Sigmoid colon (tissue), 7 donors: ENCODE measurements around the gene COASY. TPM values are rescaled to one million over a fixed set of nuclear protein-coding genes. Genes with fewer than 3 reads are reported as not detected.
"Not testable (repeated sequence)": the region's sequence is repeated elsewhere in the genome, so short reads cannot be mapped to it uniquely, and the experiment has no call there.

Experiments
- DNase-seq: peaks from one replicate; pipeline ENCODE4 v3.0.0-alpha.2; 2019
- H3K27ac ChIP-seq, 4 donors: fragments of 200-600 bp; sonication (generic); one replicate each; pipeline ENCODE4 v1.5.1; 2016 to 2019; ENCODE audit warnings: mild to moderate bottlenecking in 1 of 4
- H3K27me3 ChIP-seq, 3 donors: fragments of 200-600 bp; sonication (generic); one replicate each; pipeline ENCODE4 v1.5.1; 2019; ENCODE audit warnings: mild to moderate bottlenecking in 1 of 3
- H3K36me3 ChIP-seq, 4 donors: fragments of 200-600 bp; sonication (generic); one replicate each; pipeline ENCODE4 v1.5.1; 2016 to 2019
- H3K4me1 ChIP-seq, 4 donors: fragments of 200-600 bp; sonication (generic); one replicate each; pipeline ENCODE4 v1.5.1; 2017 to 2019
- H3K4me3 ChIP-seq, 4 donors: fragments of 200-600 bp; sonication (generic); one replicate each; pipeline ENCODE4 v1.5.1; 2017 to 2019; ENCODE audit warnings: mild to moderate bottlenecking in 2 of 4, moderate library complexity in 1 of 4
- H3K9me3 ChIP-seq, 4 donors: fragments of 200-600 bp in 3 of 4; sonication (generic) in 3 of 4; one replicate each; pipeline versions ENCODE4 v1.5.1 to v1.6.1; 2013 to 2019
- CTCF ChIP-seq, 4 experiments: fragments of 450-650 bp in 3 of 4; fragments of 200-600 bp in 1 of 4; IDR thresholded peaks; one replicate each; pipeline ENCODE4 v1.5.1; 2016 to 2019; ENCODE audit warnings: antibody characterized with exemption in 4 of 4, mild to moderate bottlenecking in 3 of 4, moderate library complexity in 2 of 4
- EP300 ChIP-seq, 4 donors: sonication (generic); formaldehyde crosslinking; IDR thresholded peaks; one replicate each; pipeline ENCODE4 v1.6.1; 2017; ENCODE audit warnings: antibody characterized with exemption in 4 of 4
- POLR2A ChIP-seq, 2 donors: fragments of 450-650 bp; IDR thresholded peaks; one replicate each; pipeline ENCODE4 v1.6.1; 2016; ENCODE audit warnings: antibody characterized with exemption in 2 of 2, mild to moderate bottlenecking in 2 of 2, moderate library complexity in 2 of 2
- POLR2AphosphoS5 ChIP-seq, 4 donors: sonication (generic); formaldehyde crosslinking; IDR thresholded peaks; one replicate each; pipeline ENCODE4 v1.6.1; 2017; ENCODE audit warnings: antibody characterized with exemption in 4 of 4
- WGBS, 2 donors: extraction: QIAGEN DNeasy Blood & Tissue Kit; methylation state at CpG; one replicate each; pipeline ENCODE4 v1.1.7; 2013; 5-methylcytosine and 5-hydroxymethylcytosine counted together
- intact Hi-C: fragments of 100-400 bp; cut with DNase I; formaldehyde crosslinking; loops from one replicate; pipeline ENCODE4 v1.15.1; 2023
- polyA plus RNA-seq, 3 donors: library from polyadenylated mRNA; stranded (reverse); fragments of 200-250 nt; gene quantifications; one replicate each; pipeline ENCODE4 v1.2.3, GENCODE V29; 2013
- total RNA-seq, 4 donors: library from RNA; depleted of rRNA; stranded (reverse); fragments of >200 nt; gene quantifications; one replicate each; pipeline ENCODE4 v1.1.0, GENCODE V29; 2016
- donor health status: healthy with polysubstance abuse.
- donor health status: Bipolar disorder and iron deficiency.
- donor health status: healthy.

The COASY gene
- total and polyA plus RNA-seq, 7 donors, result 14.3 to 98.9 (median 17.5) TPM

GRCh38 chr17:42541041-42541833, 20.7 kb upstream of the COASY start:
- Histone ChIP-seq H3K4me1 (peaks cover 0 to 11% (median 9%) of the 10 kb centered on the region in 4 donors), H3K27me3 (no peaks in the 10 kb centered on the region), H3K27ac (no peak overlapping the region), H3K4me3 (no peak overlapping the region), H3K36me3 (peaks cover 0 to 62% (median 20%) of the 10 kb centered on the region in 4 donors), H3K9me3 (no peaks in the 10 kb centered on the region)
- TF ChIP-seq POLR2A (IDR thresholded peaks at IDR 0.05) (no peak), CTCF (IDR thresholded peaks at IDR 0.05) (no peak), POLR2AphosphoS5 (IDR thresholded peaks at IDR 0.05) (no peak), EP300 (IDR thresholded peaks at IDR 0.05) (no peak)
- intact Hi-C loops, result no loop called here
- 58 to 72% methylated on average over 17 of the region's 17 CpGs for WGBS, 2 donors
- no peak for DNase-seq

DNA sequence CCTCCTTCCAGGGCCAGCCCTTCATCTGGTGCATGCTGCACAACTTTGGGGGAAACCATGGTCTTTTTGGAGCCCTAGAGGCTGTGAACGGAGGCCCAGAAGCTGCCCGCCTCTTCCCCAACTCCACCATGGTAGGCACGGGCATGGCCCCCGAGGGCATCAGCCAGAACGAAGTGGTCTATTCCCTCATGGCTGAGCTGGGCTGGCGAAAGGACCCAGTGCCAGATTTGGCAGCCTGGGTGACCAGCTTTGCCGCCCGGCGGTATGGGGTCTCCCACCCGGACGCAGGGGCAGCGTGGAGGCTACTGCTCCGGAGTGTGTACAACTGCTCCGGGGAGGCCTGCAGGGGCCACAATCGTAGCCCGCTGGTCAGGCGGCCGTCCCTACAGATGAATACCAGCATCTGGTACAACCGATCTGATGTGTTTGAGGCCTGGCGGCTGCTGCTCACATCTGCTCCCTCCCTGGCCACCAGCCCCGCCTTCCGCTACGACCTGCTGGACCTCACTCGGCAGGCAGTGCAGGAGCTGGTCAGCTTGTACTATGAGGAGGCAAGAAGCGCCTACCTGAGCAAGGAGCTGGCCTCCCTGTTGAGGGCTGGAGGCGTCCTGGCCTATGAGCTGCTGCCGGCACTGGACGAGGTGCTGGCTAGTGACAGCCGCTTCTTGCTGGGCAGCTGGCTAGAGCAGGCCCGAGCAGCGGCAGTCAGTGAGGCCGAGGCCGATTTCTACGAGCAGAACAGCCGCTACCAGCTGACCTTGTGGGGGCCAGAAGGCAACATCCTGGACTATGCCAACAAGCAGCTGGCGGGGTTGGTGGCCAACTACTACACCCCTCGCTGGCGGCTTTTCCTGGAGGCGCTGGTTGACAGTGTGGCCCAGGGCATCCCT, 18.5 kb upstream of the COASY start:
- intact Hi-C loops, result no loop called here
- Histone ChIP-seq H3K4me1 (peaks cover 0 to 7% (median 5%) of the 10 kb centered on the region in 4 donors), H3K36me3 (peaks cover 0 to 56% (median 19%) of the 10 kb centered on the region in 4 donors), H3K9me3 (no peaks in the 10 kb centered on the region), H3K27me3 (peaks cover 0 to 5% (median 0%) of the 10 kb centered on the region in 3 donors), H3K4me3 (no peak overlapping the region), H3K27ac (no peak overlapping the region)
- no peak for DNase-seq
- TF ChIP-seq CTCF (IDR thresholded peaks at IDR 0.05), result no peak
- no peak for TF ChIP-seq POLR2A (IDR thresholded peaks at IDR 0.05)
- no peak for TF ChIP-seq POLR2AphosphoS5 (IDR thresholded peaks at IDR 0.05)
- TF ChIP-seq EP300 (IDR thresholded peaks at IDR 0.05), result no peak
- WGBS, 2 donors, result 95 to 96% methylated on average over 39 of the region's 39 CpGs

DNA sequence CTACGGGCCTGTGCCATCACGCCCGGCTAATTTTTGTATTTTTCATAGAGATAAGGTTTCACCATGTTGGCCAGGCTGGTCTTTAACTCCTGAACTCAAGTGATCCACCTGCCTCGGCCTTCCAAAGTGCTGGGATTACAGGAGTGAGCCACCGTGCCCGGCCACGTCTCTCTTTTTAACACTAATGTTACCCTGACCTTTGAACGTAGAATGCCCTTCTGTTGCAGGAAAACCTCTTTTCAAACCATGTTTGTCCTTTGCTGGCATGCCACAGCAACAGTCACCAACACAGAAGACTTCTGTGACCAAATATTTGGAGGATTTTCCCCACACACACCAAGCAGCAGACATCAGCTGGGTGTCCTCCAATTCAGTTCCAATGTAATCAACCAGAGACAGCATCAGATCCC, 17.1 kb upstream of the COASY start:
- peaks cover 0 to 12% (median 6%) of the 10 kb centered on the region in 4 donors for H3K4me1 ChIP-seq
- WGBS, 2 donors, result 81% methylated on average over 8 of the region's 8 CpGs
- H3K9me3 ChIP-seq, result no peaks in the 10 kb centered on the region
- no peak for TF ChIP-seq POLR2A (IDR thresholded peaks at IDR 0.05)
- TF ChIP-seq POLR2AphosphoS5 (IDR thresholded peaks at IDR 0.05), result no peak
- no peak for TF ChIP-seq EP300 (IDR thresholded peaks at IDR 0.05)
- TF ChIP-seq CTCF (IDR thresholded peaks at IDR 0.05), result no peak
- peaks cover 0 to 7% (median 0%) of the 10 kb centered on the region in 3 donors for H3K27me3 ChIP-seq
- DNase-seq, result no peak
- intact Hi-C loops, result no loop called here
- no peak overlapping the region for H3K4me3 ChIP-seq
- no peak overlapping the region for H3K27ac ChIP-seq
- H3K36me3 ChIP-seq, result peaks cover 0 to 42% (median 10%) of the 10 kb centered on the region in 4 donors

GRCh38 chr17:42545755-42546505, 16.0 kb upstream of the COASY start:
- intact Hi-C loops, DNase-seq: not testable (repeated sequence)
- 91 to 92% methylated on average over 9 of the region's 9 CpGs for WGBS, 2 donors

More at GRCh38 chr17:42545755-42546505, 16.0 kb upstream of the COASY start:
- H3K27me3 ChIP-seq, H3K4me3 ChIP-seq, H3K27ac ChIP-seq, H3K9me3 ChIP-seq: not testable (repeated sequence)
- peaks cover 0 to 34% (median 9%) of the 10 kb centered on the region in 4 donors for H3K36me3 ChIP-seq
- peaks cover 0 to 12% (median 6%) of the 10 kb centered on the region in 4 donors for H3K4me1 ChIP-seq
